Cardiac fibroblast (primary cell): Measurements from ENCODE around the gene RRH.
"Not testable (repeated sequence)": the region's sequence is repeated elsewhere in the genome, so short reads cannot be mapped to it uniquely, and the experiment has no call there.

Experiments
- DNase-seq, 2 donors: peaks; one replicate each; pipeline versions ENCODE4 v3.0.0 to v3.0.0-alpha.2; 2010; ENCODE audit warnings: low read depth in 2 of 2
- H3K4me3 ChIP-seq, 2 donors: replicated peaks in 1 of 2; 1 replicate in 1 of 2; 2 replicates in 1 of 2; pipeline ENCODE4 v1.5.1; 2011; ENCODE audit warnings: low read depth in 2 of 2, low read length in 2 of 2, mild to moderate bottlenecking in 2 of 2, moderate library complexity in 1 of 2
- CTCF ChIP-seq: IDR thresholded peaks from one replicate; pipeline ENCODE4 v1.5.1; 2011; ENCODE audit warnings: low read depth, mild to moderate bottlenecking, low read length, inconsistent platforms

Gene RRH

GRCh38 chr4:109836985-109837384, 9.2 kb downstream of the RRH start:
- DNase-seq: no peak
- TF ChIP-seq CTCF: no peak
- H3K4me3 ChIP-seq: no peak overlapping the region

DNA sequence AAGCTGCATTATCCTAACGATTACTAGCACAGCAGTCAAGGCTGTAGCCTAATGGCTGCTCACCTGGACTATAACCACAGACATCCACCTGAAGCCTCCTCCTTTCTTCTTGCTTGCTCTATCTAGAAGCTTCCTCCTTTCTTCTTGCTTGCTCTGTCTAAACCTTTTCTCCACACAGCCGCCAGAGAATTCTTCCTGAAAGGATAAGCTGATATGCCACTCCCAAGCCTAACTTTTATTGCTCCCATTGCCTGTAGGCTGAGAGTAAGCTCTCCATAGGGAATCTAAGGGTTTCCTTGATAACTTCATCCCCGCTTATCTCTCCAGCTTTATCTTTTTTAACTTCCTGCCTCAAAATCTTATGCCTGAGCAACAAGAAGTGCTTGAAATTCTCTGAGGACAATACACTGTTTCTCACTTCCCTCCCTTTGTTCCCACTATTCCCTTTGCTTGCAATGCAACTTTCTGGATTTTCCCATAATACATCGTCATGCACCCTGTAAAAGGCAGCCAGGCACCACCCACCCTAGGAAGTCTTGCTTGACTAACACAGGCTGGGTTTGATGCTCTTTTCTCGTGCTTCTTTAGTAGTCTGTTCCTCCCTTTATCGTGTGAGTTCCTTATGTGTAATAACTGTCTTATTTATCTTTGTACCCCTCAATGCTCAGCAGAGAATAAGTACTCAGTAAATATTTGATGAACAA, 18.8 kb downstream of the RRH start:
- no peak overlapping the region for H3K4me3 ChIP-seq
- TF ChIP-seq CTCF: no peak
- peak in 1 of 2 donors; percentile 12 for DNase-seq

DNA sequence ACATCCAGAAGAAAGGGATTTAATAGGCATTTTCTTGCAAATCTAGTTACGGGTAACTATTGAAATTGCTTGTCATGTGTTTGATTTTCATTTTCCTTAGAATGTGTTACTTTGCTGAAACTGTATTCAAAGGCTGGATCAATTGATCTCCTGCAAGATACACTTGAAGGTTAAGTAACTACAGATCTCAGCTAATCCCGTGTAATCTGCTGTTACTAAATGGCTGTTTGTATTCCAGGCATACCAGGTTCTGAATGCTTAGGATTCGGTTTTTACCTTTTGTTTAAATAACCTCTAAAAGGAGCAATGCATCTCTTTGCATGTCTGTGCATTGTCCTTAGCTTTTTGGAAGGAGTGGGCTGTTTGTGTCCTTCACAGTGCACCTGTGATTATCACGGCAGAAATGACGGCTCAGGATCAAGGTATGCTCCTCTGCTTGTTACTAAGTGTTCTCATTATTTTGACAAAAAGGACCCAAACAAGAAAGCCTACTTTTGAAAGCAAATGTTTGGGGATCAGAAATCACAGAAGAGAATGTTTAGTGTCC, 20.2 kb downstream of the RRH start, which contains the start of gene LRIT3:
TSS of gene LRIT3 (plus strand) at position 212 of the 547 bp plus-strand sequence. CDS start at position 307, 95 bp downstream.
- TF ChIP-seq CTCF: no peak
- no peak within 1 kb of the TSS for H3K4me3 ChIP-seq
- DNase-seq: no peak

GRCh38 chr4:109848501-109848900, 20.7 kb downstream of the RRH start:
- TF ChIP-seq CTCF: no peak
- no peak for DNase-seq
- H3K4me3 ChIP-seq: no peak overlapping the region

DNA sequence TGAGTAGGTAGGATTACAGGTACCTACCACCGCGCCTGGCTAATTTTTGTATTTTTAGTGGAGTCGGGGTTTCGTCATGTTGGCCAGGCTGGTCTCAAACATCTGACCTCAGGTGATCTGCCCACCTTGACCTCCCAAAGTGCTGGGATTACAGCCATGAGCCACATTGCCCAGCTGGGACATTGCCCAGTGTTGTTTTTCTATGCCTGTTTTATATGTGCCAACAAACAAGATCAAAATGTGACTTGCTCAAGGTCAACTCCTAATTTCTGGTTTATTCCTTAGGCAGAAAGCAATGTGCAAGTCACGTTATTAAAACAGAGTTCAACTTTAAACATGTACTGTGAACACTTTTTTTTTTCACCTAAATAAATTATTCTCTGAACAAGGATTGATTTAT, 22.8 kb downstream of the RRH start:
- no peak overlapping the region for H3K4me3 ChIP-seq

DNA sequence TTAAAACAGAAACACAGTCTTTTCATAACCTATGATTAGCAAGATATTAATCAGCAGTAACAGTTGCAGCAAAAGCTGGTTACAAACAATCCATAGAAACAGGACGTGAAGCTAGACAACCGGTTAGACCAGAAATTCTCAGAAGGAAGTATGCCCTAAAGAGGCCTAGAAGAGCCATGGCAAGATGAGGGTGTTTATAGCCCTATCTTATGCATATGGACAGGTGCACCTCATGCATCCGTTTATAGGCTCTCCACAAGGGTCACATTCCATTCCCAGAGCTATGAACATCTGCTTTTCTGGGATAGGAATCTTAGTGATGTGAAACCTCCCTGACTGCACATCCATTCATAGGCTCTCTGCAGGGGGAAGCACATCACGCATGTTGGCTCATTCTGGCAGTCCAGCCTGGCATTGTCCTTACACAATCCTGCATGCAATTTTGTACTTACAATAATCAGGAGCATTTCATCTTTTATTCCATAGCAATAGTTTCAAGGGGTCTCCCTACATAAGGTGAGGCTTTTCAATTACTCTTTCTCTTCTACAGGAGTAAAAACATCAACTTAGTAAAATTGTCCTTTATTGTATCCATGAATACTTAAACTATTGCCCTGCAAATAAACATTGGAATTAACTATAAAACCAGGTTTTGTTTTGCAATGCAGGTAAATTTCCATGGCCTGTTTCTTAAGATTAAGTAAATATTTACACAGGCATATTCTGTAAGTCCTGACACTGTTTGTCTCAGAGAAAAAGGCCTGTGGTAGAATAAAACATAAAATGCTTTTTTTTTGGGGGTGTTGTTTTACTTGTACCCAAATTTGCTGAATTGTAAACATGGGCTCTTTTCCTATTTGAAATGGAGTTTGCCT, 31.9 kb downstream of the RRH start:
- DNase-seq, H3K4me3 ChIP-seq: not testable (repeated sequence)

More for the DNA sequence above, 22.8 kb downstream of the RRH start:
- no peak for DNase-seq
- no peak for TF ChIP-seq CTCF

- H3K4me3 ChIP-seq: no peak overlapping the region
- no peak for TF ChIP-seq CTCF
- DNase-seq: no peak
These were observed 33.5 kb downstream of the RRH start for GRCh38 chr4:109861271-109861670.
